HG03571 (cell line): Measurements from ENCODE around the gene NINL.

ENCODE experiments used
- ATAC-seq: cut with Tn5 transposase; IDR thresholded peaks from one replicate; pipeline ENCODE4 v1.9.1; 2021; ENCODE audit not compliant: unreplicated experiment

The NINL gene

GRCh38 chr20:25534845-25535244, 50.5 kb downstream of the NINL start:
- no peak for ATAC-seq

DNA sequence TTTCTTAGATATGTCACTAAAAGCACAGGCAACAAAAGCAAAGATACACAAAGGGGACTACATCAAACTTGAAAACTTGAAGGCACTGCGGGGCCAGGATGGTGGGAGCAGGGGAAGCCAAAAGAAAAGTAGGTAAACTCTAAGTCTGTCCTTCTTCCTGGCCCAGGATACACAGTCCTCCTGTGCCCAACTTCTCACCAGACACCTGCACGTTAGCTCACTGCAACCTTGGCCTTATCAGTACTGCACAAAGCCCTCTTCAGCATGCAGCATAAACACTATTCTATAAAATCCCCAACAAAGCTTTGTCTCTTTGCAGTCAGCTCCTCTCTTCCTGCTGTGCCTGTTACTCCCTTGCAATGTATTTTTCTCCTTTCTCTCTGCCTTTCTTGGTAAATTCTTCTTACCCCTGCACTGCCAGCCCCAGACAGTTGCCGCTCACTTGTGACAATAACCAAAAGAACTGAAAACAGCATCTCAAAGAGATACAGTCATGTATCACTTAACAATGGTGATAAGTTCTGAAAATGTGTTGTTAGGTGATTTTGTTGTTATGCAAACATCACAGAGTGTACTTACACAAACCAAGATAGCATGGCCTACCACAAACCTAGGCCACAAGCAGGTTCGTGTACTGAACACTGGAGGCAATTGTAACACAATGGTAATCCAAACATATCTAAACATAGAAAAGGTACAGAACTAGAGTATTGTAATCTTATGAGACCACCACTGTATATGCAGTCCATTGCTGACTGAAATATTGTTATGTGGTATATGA, 51.2 kb downstream of the NINL start:
- no peak for ATAC-seq

DNA sequence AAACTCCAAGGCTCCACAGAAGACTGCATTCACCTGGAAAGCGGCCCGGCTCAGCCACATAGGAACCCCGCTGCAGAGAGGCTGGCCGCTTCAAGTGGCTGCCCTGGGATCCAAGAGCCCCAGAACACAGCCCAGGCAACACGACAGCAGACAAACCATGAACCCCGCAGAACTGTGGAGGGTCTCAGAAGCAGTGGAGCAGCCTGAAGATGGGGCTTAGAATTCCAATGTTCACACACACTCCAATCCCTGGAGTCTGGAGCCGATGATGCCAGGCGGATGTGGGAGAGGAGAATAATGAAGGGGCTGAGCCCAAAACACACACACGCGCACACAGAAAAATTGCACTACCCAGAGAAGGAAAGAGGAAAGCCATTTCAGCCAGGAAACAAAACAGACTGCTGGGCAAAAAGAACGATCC, 52.4 kb downstream of the NINL start:
- no peak for ATAC-seq

DNA sequence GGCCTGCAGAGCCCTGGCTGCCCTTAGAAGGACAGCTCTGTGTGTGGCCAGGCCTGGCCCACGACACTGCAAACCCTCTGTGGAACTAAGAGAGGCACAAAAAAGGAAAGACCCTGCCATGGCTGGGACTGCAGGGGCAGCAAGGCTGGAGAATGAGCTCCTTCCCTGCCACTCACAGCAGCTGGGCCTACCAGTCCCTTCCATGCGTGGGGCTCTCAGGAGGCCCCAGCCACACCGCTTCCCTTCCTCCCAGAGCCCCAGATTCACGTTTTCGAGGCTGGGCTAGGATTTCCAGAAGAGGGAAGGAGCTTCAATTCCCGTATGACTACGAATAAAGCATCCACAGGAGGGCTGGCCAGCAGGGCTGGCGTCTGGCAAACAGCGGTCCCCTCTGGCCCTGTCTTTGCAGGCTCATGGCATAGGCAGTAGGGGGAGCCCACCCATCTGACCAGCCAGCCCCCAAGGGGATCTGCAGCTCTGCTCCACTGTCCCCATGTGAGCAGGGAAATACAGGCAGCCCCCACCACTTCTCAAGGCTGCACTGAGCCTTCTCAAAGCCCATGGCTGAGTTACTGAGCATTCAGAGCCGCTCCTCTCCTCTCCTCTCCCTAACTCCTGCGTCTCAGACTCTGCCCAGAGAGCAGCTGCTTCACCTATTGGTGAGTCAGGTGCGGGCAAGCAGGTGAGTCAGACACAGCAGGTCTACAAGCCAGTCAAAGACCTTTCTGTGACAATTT, 53.1 kb downstream of the NINL start:
- ATAC-seq = no peak

- ATAC-seq = no peak
Observed at GRCh38 chr20:25529295-25529951, 55.9 kb downstream of the NINL start.

- ATAC-seq = no peak
Observed at GRCh38 chr20:25527949-25528348, 57.4 kb downstream of the NINL start.

DNA sequence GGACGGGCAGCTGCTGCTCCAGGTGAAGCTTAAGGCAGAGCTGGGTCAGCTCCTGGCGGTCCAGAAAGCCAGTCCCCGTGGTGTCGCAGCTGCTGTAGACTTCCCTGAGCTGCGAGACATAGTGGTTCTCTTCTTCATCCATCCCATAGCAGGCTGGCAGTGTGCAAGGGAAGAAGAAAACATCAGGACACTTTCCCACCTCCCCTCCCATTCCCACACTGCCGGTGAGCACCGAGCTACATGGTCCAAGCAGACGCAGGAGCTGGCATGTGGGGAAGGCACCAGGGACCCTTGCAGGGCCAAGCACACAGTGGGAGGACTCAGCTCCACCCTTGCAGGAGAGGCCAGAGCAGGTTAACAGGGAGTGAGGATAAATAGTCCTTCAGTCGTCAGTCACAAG, 58.9 kb downstream of the NINL start:
- no peak for ATAC-seq

DNA sequence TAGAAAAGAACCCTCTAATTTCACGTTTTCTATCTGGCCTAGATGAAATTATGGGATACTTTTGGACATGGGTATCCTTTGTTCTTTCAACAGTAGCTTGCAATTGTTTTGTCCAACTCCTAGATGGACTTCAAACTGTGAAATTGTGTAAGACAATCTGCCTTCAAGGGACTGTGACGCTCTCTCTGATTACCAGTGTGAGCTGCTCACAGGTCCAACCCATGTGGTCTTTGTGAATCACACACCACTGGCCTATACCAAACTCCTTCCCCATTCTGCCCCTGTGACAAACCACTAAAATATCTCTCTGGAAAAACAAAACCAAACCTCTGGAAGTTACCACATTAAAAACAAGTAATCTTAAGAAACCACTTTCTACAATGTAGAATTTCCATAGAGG, 59.5 kb downstream of the NINL start:
- ATAC-seq = no peak

GRCh38 chr20:25525295-25525694, 60.0 kb downstream of the NINL start:
- ATAC-seq = no peak

DNA sequence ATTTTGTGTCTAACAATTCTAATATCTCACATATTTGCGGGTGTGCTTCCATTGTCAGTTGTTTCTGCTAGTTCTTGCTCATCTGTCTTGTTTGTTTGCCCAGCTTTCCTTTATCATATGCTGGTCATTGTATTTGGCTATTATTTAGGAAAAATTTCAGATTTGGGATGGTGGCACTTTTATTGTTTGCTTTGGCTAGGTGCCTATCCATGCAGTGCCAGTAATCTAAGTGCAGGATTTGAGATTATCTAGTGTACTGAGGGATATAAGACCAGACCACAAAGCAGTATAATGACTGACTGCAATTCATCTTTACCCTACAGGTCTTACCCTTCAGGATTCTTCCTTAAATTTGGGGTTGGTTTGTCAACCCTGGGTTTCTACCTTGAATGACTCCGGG, 63.9 kb downstream of the NINL start:
- ATAC-seq = no peak

DNA sequence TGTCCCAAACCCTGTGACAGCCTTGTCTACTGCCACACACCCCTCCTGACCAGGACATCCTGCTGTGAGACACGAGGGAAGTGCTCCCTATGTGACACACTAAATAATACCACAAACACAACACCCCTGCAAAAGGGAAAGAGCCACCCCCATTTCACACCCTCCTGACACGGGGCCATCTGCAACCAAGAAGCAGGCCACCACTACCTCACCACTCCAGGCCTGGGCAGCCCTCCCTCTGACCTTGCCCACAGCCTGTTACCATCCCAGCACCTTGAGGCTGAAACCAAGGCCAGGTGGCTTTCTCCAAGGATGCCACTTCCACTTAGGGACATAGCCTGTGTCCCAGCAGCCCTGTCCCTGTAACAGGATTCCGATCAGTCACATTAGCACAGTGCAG, 68.2 kb downstream of the NINL start:
- ATAC-seq = no peak

GRCh38 chr20:25514747-25515340, 70.5 kb downstream of the NINL start:
- ATAC-seq = no peak

DNA sequence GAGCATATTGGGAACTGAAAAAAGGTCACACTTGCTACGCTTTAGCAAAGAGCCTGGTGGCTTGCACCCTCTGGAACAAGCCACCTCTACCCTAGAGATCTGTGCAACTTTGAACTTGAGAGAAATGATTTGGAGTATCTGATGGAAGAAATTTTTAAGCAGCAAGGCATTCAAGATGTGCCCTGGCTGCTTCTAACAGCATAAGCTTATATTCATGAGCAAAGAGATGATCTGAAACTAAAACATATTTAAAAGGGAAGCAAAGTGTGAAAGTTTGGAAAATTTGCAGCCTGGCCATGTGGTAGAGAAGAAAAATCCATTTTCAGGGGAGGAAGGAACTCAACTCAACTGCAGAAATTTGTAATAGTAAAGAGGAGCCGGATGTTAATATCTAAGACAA, 71.1 kb downstream of the NINL start:
- no peak for ATAC-seq

DNA sequence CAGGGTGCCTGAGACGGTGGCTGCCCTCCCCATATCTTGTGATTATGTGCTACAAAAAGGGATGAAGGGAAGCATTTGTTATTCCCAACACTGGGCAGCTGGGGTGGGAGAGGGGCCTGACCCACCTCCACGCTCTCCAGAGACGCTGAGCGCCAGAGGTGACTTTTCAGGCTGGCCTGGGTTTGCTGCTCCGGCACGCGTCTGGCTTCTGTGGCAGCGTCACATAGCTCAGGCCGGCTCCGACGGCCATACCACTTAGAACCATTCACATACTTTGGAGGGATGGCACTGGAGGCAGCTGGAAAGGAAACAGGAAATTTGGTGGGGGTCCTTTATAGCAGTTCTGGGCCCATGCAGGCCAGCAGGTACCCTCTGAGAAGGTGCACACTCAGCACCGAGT, 72.6 kb downstream of the NINL start:
- ATAC-seq = no peak

- no peak for ATAC-seq
Observed at GRCh38 chr20:25511183-25511582, 74.1 kb downstream of the NINL start.

DNA sequence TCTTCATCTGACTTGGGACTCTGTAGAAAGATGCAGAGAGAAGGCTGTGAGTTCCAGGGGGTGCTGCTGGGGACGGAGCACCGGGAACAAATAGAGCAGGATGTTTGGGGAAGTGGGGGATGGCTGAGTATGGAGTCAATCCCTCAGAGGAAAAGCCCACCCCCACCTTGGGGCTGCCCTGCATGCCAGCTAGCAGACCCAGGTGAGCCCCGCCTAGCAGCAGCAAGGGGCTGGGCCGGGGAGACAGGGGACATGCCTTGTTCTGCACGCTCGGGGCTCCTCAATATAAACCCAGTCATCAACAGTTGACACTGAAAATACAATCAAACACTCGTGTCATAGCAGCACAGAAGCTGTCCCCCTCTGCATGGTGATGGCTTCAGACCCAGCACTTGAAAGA, 74.6 kb downstream of the NINL start:
- ATAC-seq = no peak

GRCh38 chr20:25510202-25510601, 75.1 kb downstream of the NINL start:
- no peak for ATAC-seq

DNA sequence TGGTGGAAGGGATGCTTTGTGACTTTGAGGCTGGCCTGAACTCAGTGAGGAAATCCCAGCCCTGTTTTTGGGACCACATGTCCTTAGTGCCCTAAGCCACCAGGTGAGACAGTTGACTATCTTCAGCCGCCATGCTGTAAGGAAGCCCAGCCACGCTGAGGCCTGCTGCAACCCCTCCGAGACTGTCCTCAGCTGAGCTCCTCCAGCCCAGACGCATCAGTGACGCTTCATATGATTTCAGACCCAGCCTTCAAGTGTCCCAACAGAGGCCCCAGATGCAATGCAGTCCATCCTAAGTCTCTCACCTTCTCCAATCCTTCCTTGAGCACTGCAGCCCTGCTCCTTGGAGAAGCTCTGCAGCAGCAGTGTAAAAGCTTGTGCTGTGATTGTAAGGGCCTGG, 76.2 kb downstream of the NINL start:
- no peak for ATAC-seq

DNA sequence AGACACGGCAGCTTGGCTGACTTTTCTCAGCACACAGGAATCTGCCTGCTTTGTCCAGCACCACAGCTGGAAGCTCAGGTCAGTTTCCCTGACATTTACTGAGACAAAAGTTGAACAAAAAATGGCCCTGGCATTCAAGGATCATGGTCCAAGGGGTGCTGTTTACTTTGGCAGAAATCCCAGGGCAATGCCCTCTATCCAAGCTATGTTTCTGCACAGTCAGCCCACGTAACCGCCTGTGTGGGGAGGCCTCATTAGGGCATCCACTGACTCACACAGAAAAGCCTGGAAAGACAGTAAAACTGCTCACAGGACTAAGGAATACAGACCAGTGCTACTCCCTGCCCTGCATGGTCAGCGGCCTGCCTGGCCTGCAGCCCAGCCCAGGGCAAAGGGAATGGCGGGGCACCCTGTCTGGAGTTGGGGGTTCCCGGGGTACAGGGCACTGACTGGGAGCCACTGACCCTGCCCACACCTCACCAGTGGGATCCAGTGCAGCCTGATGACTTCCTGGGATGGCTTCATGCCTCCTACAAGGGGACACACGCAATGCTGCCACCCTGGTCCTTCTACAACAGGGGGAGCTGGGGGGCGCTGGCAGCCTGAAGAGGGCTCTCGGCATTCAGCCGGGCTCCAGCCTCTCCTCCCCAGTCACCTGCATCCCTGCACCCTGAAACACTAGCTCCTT, 77.1 kb downstream of the NINL start:
- ATAC-seq = no peak

GRCh38 chr20:25507385-25508082, 77.8 kb downstream of the NINL start:
- ATAC-seq = no peak
